ENCODE data around the gene CYP4F22. TPM values are rescaled to one million over a fixed set of nuclear protein-coding genes. Genes with fewer than 3 reads are reported as not detected.
"Not testable (repeated sequence)": the region's sequence is repeated elsewhere in the genome, so short reads cannot be mapped to it uniquely, and the experiment has no call there.

Gene CYP4F22
- total and polyA plus RNA-seq, 4 donors = 0.06 TPM; not detected in 3

DNA sequence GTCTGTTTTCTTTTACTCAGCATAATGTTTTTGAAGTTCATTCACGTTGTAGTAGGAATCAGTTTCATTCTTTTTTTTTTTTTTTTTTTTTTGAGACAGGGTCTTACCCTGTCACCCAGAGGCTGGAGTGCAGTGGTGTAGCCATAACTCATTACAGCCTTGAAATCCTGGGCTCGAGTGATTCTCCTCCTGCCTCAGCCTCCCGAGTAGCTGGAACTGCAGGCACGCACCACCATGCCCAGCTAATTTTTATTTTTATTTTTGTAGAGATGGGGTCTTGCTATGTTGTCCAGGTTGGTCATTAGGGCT is 25.2 kb downstream of the CYP4F22 start:
- not testable (repeated sequence) for H3K4me1 ChIP-seq (ENCODE audit: control insufficient read depth, insufficient read depth, low read length); H3K27me3 ChIP-seq (ENCODE audit: control insufficient read depth, insufficient read depth, low read length); DNase-seq (ENCODE audit: low read depth in 4 of 6, low spot score in 6 of 6); H3K36me3 ChIP-seq (ENCODE audit: control insufficient read depth, insufficient read depth, low read length); H3K9me3 ChIP-seq (ENCODE audit: control insufficient read depth, insufficient read depth, low read length); H3K27ac ChIP-seq (ENCODE audit: low read depth, low read length); H3K4me3 ChIP-seq (ENCODE audit: low read depth, low read length)
- WGBS (ENCODE audit: insufficient coverage) = 50% methylated on average over 1 of the region's 4 CpGs

DNA sequence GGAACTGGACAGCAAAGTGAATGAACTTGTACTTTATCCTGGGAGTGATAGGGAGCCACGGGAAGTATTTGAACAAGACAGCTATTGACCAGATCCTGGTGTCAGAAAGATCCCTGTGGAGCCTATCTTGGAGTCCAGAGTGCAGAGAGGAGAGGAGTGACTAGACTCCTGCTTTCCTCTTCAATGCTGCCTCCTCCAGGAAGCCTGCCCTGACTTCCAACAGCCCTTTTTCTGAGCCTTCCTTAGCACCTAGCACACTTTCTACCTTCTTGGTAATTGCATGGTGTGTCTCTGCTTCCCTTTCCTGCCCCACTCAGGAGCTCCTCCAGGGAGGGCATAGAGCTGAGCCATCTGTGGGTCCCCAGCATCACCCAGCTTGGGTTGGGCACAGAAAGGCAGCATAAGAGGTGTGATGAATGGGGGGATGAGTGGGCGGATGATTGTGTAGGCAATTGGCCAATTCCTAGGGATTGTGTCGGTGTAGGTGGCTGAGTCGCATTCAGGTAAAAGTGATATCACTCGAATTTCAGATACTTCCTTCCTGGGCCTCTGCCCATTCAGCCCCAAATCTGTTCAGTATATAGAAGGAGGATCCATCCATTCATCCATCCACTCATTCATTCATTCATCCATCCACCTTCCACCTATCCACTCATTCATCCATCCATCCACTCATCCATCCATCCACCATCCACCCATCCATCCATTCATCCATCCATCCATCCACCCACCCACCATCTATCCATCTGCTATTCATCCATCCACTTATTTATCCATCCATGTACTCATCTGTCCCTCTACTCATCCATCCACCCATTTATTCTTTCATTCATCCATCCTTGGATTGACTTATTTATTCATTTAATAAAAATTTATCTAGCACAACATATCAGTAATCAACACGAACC is 26.9 kb downstream of the CYP4F22 start:
- WGBS (ENCODE audit: insufficient coverage) = 100% methylated on average over 1 of the region's 6 CpGs
- Histone ChIP-seq H3K27me3 (ENCODE audit: control insufficient read depth, insufficient read depth, low read length) (peaks cover 6% of the 10 kb centered on the region), H3K9me3 (ENCODE audit: control insufficient read depth, insufficient read depth, low read length) (no peaks in the 10 kb centered on the region), H3K36me3 (ENCODE audit: control insufficient read depth, insufficient read depth, low read length) (no peaks in the 10 kb centered on the region), H3K4me3 (ENCODE audit: low read depth, low read length) (no peak overlapping the region), H3K27ac (ENCODE audit: low read depth, low read length) (no peak overlapping the region), H3K4me1 (ENCODE audit: control insufficient read depth, insufficient read depth, low read length) (no peaks in the 10 kb centered on the region)
- DNase-seq (ENCODE audit: low read depth in 4 of 6, low spot score in 6 of 6) = no peak

DNA sequence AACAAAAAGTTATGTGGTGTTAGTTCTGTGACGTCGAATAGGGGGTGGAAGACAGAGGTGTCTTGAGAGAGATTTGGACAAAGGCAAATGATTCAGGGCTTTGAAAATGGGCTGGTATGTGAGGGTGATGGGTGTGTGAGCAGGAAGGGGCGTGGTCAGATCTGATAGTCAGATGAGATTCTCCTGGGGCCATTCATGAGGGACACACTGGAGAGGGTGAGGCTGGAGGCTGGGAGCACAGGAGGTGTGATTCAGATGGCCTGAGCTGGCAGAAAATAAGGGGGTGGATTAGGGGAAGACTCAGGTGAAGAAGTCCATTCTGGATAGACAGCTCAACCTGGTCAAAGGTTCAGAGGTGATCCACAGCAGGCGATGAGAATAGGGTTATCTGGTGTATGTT is 28.0 kb downstream of the CYP4F22 start:
- no peaks in the 10 kb centered on the region for H3K9me3 ChIP-seq (ENCODE audit: control insufficient read depth, insufficient read depth, low read length)
- WGBS (ENCODE audit: insufficient coverage) = 70% methylated on average over 4 of the region's 4 CpGs
- DNase-seq (ENCODE audit: low read depth in 4 of 6, low spot score in 6 of 6) = no peak
- H3K4me3 ChIP-seq (ENCODE audit: low read depth, low read length) = no peak overlapping the region
- H3K27ac ChIP-seq (ENCODE audit: low read depth, low read length) = no peak overlapping the region
- H3K4me1 ChIP-seq (ENCODE audit: control insufficient read depth, insufficient read depth, low read length) = no peaks in the 10 kb centered on the region
- H3K27me3 ChIP-seq (ENCODE audit: control insufficient read depth, insufficient read depth, low read length) = peaks cover 6% of the 10 kb centered on the region
- H3K36me3 ChIP-seq (ENCODE audit: control insufficient read depth, insufficient read depth, low read length) = no peaks in the 10 kb centered on the region

DNA sequence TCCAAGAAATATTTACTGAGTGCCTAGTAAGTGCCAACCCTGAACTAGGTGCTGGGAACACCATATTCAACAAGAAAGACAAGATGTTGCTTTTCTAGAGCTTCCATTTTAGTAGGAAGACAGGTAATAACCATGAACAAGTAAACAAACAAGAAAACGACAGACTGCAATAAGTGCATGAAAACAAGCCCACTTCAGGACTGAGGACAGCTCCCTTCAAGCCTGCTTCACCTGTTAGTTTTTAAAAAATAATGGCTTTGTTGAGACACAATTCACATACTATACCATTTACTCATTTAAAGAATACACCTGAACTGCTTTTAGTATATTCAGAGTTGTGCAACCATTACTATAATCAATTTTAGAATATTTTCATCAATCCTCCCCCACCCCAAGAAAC is 30.4 kb downstream of the CYP4F22 start:
- peaks cover 6% of the 10 kb centered on the region for H3K27me3 ChIP-seq (ENCODE audit: control insufficient read depth, insufficient read depth, low read length)
- H3K4me1 ChIP-seq (ENCODE audit: control insufficient read depth, insufficient read depth, low read length) = no peaks in the 10 kb centered on the region
- H3K27ac ChIP-seq (ENCODE audit: low read depth, low read length) = no peak overlapping the region
- no peak for DNase-seq (ENCODE audit: low read depth in 4 of 6, low spot score in 6 of 6)
- no CpG with 5 or more reads among the region's 1 CpG for WGBS (ENCODE audit: insufficient coverage)
- H3K9me3 ChIP-seq (ENCODE audit: control insufficient read depth, insufficient read depth, low read length) = no peaks in the 10 kb centered on the region
- no peak overlapping the region for H3K4me3 ChIP-seq (ENCODE audit: low read depth, low read length)
- no peaks in the 10 kb centered on the region for H3K36me3 ChIP-seq (ENCODE audit: control insufficient read depth, insufficient read depth, low read length)

DNA sequence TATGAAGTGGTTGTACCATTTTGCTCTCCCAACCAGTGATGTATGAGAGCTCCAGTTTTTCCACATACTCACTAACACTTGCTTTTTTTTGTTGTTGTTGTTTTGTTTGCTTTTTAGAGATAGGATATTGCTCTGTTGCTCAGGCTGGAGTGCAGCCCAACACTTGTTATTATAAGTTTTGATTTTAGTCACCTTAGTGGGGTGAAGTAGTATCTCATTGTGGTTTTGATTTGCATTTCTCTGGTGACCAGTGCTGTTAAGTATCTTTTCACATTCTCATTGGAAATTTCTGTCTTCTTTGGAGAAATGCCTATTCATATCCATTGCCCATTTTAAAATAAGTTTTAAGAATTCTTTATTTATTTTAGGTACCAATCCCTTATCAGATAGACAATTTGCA is 31.3 kb downstream of the CYP4F22 start:
- DNase-seq (ENCODE audit: low read depth in 4 of 6, low spot score in 6 of 6) = no peak
- Histone ChIP-seq H3K27ac (ENCODE audit: low read depth, low read length) (no peak overlapping the region), H3K4me1 (ENCODE audit: control insufficient read depth, insufficient read depth, low read length) (no peaks in the 10 kb centered on the region), H3K36me3 (ENCODE audit: control insufficient read depth, insufficient read depth, low read length) (no peaks in the 10 kb centered on the region), H3K4me3 (ENCODE audit: low read depth, low read length) (no peak overlapping the region), H3K9me3 (ENCODE audit: control insufficient read depth, insufficient read depth, low read length) (no peaks in the 10 kb centered on the region), H3K27me3 (ENCODE audit: control insufficient read depth, insufficient read depth, low read length) (peaks cover 6% of the 10 kb centered on the region)

DNA sequence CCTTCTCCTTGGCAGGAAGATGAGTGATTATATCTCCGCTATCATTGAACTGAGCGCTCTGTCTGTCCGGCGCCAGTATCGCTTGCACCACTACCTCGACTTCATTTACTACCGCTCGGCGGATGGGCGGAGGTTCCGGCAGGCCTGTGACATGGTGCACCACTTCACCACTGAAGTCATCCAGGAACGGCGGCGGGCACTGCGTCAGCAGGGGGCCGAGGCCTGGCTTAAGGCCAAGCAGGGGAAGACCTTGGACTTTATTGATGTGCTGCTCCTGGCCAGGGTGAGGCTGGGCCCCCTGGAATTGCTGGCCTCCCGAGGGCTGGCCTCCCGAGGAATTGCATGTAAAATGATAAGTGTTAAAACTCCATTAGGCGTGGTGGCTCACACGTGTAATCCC is 32.1 kb downstream of the CYP4F22 start:
- Histone ChIP-seq H3K27me3 (ENCODE audit: control insufficient read depth, insufficient read depth, low read length) (peaks cover 3% of the 10 kb centered on the region), H3K36me3 (ENCODE audit: control insufficient read depth, insufficient read depth, low read length) (no peaks in the 10 kb centered on the region), H3K27ac (ENCODE audit: low read depth, low read length) (no peak overlapping the region), H3K9me3 (ENCODE audit: control insufficient read depth, insufficient read depth, low read length) (no peaks in the 10 kb centered on the region), H3K4me3 (ENCODE audit: low read depth, low read length) (no peak overlapping the region), H3K4me1 (ENCODE audit: control insufficient read depth, insufficient read depth, low read length) (no peaks in the 10 kb centered on the region)
- DNase-seq (ENCODE audit: low read depth in 4 of 6, low spot score in 6 of 6) = no peak
- 86% methylated on average over 20 of the region's 20 CpGs for WGBS (ENCODE audit: insufficient coverage)

DNA sequence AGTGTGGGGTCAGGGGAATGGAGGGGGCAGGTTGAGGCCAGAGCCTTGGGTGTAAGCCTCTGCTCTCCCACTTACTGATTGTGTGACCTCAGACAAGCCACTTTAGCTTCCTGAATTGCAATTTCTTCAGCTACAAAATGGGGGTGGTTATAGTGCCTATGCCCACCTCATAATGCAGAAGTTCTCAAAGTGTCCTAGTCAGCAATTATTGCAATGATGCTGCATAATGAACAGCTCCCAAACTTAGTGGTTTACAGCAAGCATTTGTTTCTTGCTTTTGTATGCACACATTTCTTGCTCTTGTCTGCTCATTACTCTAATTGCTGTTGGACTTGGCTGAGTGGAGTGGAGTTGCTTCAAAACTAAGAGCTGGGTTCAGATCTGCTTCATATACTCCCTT is 36.0 kb downstream of the CYP4F22 start:
- Histone ChIP-seq H3K4me3 (ENCODE audit: low read depth, low read length) (no peak overlapping the region), H3K27ac (ENCODE audit: low read depth, low read length) (no peak overlapping the region), H3K9me3 (ENCODE audit: control insufficient read depth, insufficient read depth, low read length) (no peaks in the 10 kb centered on the region), H3K4me1 (ENCODE audit: control insufficient read depth, insufficient read depth, low read length) (no peaks in the 10 kb centered on the region), H3K27me3 (ENCODE audit: control insufficient read depth, insufficient read depth, low read length) (peaks cover 3% of the 10 kb centered on the region), H3K36me3 (ENCODE audit: control insufficient read depth, insufficient read depth, low read length) (no peaks in the 10 kb centered on the region)
- no peak for DNase-seq (ENCODE audit: low read depth in 4 of 6, low spot score in 6 of 6)

DNA sequence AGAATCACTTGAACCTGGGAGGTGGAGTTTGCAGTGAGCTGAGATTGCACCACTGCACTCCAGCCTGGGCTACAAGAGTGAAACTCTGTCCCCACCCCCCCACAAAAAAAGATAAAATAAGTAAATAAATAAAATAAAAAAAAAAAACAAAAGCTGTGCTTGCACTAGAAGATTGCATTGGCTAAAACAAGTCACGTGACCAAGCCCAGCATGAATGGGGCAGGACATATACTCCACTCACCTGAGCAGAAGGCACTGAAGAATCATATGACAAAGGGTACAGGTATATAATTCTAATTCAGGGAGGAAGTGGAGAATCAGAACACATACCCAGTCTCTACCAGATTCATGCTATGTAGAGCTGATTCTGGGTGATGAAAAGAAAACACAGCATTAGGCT is 36.6 kb downstream of the CYP4F22 start:
- DNase-seq (ENCODE audit: low read depth in 4 of 6, low spot score in 6 of 6) = no peak
- Histone ChIP-seq H3K36me3 (ENCODE audit: control insufficient read depth, insufficient read depth, low read length) (no peaks in the 10 kb centered on the region), H3K27me3 (ENCODE audit: control insufficient read depth, insufficient read depth, low read length) (peaks cover 3% of the 10 kb centered on the region), H3K4me1 (ENCODE audit: control insufficient read depth, insufficient read depth, low read length) (no peaks in the 10 kb centered on the region), H3K27ac (ENCODE audit: low read depth, low read length) (no peak overlapping the region), H3K9me3 (ENCODE audit: control insufficient read depth, insufficient read depth, low read length) (no peaks in the 10 kb centered on the region), H3K4me3 (ENCODE audit: low read depth, low read length) (no peak overlapping the region)
- no CpG with 5 or more reads among the region's 1 CpG for WGBS (ENCODE audit: insufficient coverage)

DNA sequence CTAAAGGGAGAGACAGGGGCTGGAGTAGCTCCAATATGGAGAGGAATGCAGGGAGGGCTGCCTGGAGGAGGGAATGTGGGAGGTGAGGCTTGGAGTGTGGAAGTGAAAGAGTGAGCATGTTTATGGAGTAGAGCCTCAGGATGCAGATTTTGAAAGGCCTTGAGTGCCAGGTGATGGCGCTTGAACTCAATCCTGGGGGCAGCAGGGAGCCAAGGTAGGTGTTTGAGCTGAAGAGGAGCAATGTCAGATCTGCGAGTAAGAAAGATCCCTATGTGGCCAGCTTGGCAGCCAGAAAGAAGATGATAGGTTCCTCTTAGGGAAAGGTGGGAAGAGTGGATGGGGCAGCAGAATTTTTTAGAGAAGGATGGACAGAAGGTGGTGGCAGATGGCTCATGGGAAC is 40.3 kb downstream of the CYP4F22 start:
- Histone ChIP-seq H3K4me3 (ENCODE audit: low read depth, low read length) (no peak overlapping the region), H3K4me1 (ENCODE audit: control insufficient read depth, insufficient read depth, low read length) (peaks cover 12% of the 10 kb centered on the region), H3K9me3 (ENCODE audit: control insufficient read depth, insufficient read depth, low read length) (no peaks in the 10 kb centered on the region), H3K36me3 (ENCODE audit: control insufficient read depth, insufficient read depth, low read length) (no peaks in the 10 kb centered on the region), H3K27me3 (ENCODE audit: control insufficient read depth, insufficient read depth, low read length) (peaks cover 19% of the 10 kb centered on the region), H3K27ac (ENCODE audit: low read depth, low read length) (no peak overlapping the region)
- DNase-seq (ENCODE audit: low read depth in 4 of 6, low spot score in 6 of 6) = no peak
- WGBS (ENCODE audit: insufficient coverage) = 83% methylated on average over 2 of the region's 2 CpGs

DNA sequence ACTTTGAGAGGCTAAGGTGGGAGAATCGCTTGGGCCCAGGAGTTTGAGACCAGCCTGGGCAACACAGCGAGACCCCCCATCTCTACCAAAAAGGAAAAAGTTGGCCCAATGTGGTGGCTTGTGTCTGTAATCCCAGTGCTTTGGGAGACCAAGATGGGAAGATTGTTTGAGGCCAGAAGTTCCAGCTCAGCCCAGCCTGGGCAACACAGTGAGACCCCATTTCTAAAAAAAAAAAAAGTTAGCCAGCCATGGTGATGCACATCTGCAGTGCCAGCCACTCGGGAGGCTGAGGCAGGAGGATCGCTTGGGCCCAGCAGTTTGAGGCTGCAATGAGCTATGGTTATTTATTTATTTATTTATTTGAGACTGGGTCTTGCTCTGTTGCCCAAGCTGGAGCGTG is 41.3 kb downstream of the CYP4F22 start:
- 83% methylated on average over 2 of the region's 5 CpGs for WGBS (ENCODE audit: insufficient coverage)
- H3K36me3 ChIP-seq (ENCODE audit: control insufficient read depth, insufficient read depth, low read length) = no peaks in the 10 kb centered on the region
- H3K27me3 ChIP-seq (ENCODE audit: control insufficient read depth, insufficient read depth, low read length) = peaks cover 22% of the 10 kb centered on the region
- H3K27ac ChIP-seq (ENCODE audit: low read depth, low read length) = no peak overlapping the region
- H3K9me3 ChIP-seq (ENCODE audit: control insufficient read depth, insufficient read depth, low read length) = no peaks in the 10 kb centered on the region
- DNase-seq (ENCODE audit: low read depth in 4 of 6, low spot score in 6 of 6) = no peak
- H3K4me1 ChIP-seq (ENCODE audit: control insufficient read depth, insufficient read depth, low read length) = peaks cover 12% of the 10 kb centered on the region
- H3K4me3 ChIP-seq (ENCODE audit: low read depth, low read length) = no peak overlapping the region

Data from spinal cord (tissue), 10 donors.